ENCODE results near the gene EEF1AKMT3.

DNA sequence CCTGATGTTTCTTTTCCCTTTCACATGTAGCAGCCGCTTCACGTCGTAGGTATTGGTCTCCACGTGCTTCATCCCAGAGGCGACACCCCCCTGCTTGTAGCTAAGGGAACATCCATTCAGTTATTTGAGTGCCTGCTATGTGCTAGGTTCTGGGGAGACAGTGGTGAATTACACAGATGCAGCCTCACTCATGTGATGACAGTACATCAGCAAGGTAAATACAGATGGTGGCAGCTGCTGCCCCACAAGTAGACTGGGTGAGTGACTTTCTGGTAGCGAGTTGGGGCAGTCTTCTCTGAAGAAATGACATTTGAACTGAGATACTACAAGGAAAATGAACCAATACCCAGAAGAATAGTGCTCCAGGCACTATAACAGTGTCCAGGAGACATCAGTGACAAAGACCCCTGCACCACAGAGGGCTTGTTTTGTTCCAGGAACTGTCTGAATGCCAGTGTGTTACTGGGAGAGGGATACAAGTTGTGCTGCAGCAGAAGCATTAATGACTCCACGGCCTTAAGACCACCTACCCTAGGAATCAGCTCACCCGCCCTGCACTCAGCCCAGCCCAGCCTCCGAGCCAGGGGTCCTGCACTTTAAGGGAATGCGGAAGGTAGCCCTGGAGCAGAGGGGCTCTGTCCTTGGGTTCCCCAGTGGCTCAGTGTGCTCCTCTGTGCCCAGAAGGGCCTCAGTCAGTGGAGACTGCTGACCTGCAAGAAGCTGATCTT lies 38.8 kb downstream of the EEF1AKMT3 start:
- TF ChIP-seq, protein P1, sequence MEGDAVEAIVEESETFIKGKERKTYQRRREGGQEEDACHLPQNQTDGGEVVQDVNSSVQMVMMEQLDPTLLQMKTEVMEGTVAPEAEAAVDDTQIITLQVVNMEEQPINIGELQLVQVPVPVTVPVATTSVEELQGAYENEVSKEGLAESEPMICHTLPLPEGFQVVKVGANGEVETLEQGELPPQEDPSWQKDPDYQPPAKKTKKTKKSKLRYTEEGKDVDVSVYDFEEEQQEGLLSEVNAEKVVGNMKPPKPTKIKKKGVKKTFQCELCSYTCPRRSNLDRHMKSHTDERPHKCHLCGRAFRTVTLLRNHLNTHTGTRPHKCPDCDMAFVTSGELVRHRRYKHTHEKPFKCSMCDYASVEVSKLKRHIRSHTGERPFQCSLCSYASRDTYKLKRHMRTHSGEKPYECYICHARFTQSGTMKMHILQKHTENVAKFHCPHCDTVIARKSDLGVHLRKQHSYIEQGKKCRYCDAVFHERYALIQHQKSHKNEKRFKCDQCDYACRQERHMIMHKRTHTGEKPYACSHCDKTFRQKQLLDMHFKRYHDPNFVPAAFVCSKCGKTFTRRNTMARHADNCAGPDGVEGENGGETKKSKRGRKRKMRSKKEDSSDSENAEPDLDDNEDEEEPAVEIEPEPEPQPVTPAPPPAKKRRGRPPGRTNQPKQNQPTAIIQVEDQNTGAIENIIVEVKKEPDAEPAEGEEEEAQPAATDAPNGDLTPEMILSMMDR (conservative IDR thresholded peaks at IDR 0.05): no peak
- TF ChIP-seq ZFX (IDR thresholded peaks at IDR 0.05): no peak
